Lung microvascular endothelial cell (primary cell): Measurements from ENCODE around the gene RPP38. TPM values are rescaled to one million over a fixed set of nuclear protein-coding genes. Genes with fewer than 3 reads are reported as not detected.

ENCODE experiments used
- DNase-seq, 2 donors: peaks; one replicate each; pipeline versions ENCODE4 v3.0.0 to v3.0.0-alpha.2; 2010; ENCODE audit warnings: low read depth in 2 of 2
- total RNA-seq: library from RNA; depleted of rRNA; stranded (reverse); fragments of >200 nt; gene quantifications from 2 replicates; pipeline ENCODE4 v1.2.1, GENCODE V29; 2014

Gene RPP38
- total RNA-seq, 1 donor from 2014 or later, result 8.5 TPM

GRCh38 chr10:15112657-15113056, 15.5 kb downstream of the RPP38 start:
- no peak for DNase-seq

GRCh38 chr10:15113766-15114165, 16.6 kb downstream of the RPP38 start:
- DNase-seq, result no peak

- DNase-seq, result no peak
Measured at GRCh38 chr10:15116225-15116624, 19.1 kb downstream of the RPP38 start.

GRCh38 chr10:15118615-15119014, 21.5 kb downstream of the RPP38 start:
- no peak for DNase-seq

- no peak for DNase-seq
Measured at GRCh38 chr10:15120523-15120922, 23.4 kb downstream of the RPP38 start.

GRCh38 chr10:15121707-15122106, 24.6 kb downstream of the RPP38 start:
- no peak for DNase-seq

- no peak for DNase-seq
Measured at GRCh38 chr10:15122477-15123030, 25.4 kb downstream of the RPP38 start.

- peak in 1 of 2 donors; percentile 86 for DNase-seq
Measured at GRCh38 chr10:15123749-15124184, 26.6 kb downstream of the RPP38 start.

- DNase-seq, result no peak
Measured at GRCh38 chr10:15124190-15124589, 27.0 kb downstream of the RPP38 start.

GRCh38 chr10:15124908-15125307, 27.8 kb downstream of the RPP38 start:
- no peak for DNase-seq

GRCh38 chr10:15131330-15131729, 34.2 kb downstream of the RPP38 start:
- no peak for DNase-seq

GRCh38 chr10:15136129-15137035, 39.2 kb downstream of the RPP38 start:
- DNase-seq, result no peak

GRCh38 chr10:15137036-15137359, 39.8 kb downstream of the RPP38 start:
- DNase-seq, result no peak

GRCh38 chr10:15137636-15138035, 40.5 kb downstream of the RPP38 start:
- no peak for DNase-seq

GRCh38 chr10:15140698-15141097, 43.5 kb downstream of the RPP38 start:
- DNase-seq, result no peak

GRCh38 chr10:15141136-15142054, 44.2 kb downstream of the RPP38 start:
- DNase-seq, result no peak

GRCh38 chr10:15144788-15145187, 47.6 kb downstream of the RPP38 start:
- DNase-seq, result peak; percentile 24 to 79

GRCh38 chr10:15146366-15146765, 49.2 kb downstream of the RPP38 start:
- DNase-seq, result peak; percentile 57 to 58

- no peak for DNase-seq
Measured at GRCh38 chr10:15147594-15148392, 50.6 kb downstream of the RPP38 start.

- DNase-seq, result no peak
Measured at GRCh38 chr10:15149042-15149771, 52.1 kb downstream of the RPP38 start.

- DNase-seq, result no peak
Measured at GRCh38 chr10:15150563-15150962, 53.4 kb downstream of the RPP38 start.
